ENCODE results near the gene ATCAY. TPM values are rescaled to one million over a fixed set of nuclear protein-coding genes. Genes with fewer than 3 reads are reported as not detected.
"Not testable (repeated sequence)": the region's sequence is repeated elsewhere in the genome, so short reads cannot be mapped to it uniquely, and the experiment has no call there.

Gene ATCAY
- total and polyA plus RNA-seq, 7 donors: 1.5 to 3.8 (median 2.1) TPM; not detected in 2

- Histone ChIP-seq H3K27ac (no peak overlapping the region), H3K4me3 (no peak overlapping the region), H3K9me3 (no peaks in the 10 kb centered on the region), H3K27me3 (no peaks in the 10 kb centered on the region), H3K4me1 (no peaks in the 10 kb centered on the region), H3K36me3 (no peaks in the 10 kb centered on the region)
- no peak for DNase-seq
- no peak for TF ChIP-seq POLR2A (IDR thresholded peaks at IDR 0.05)
- TF ChIP-seq POLR2AphosphoS5 (IDR thresholded peaks at IDR 0.05): no peak
- TF ChIP-seq CTCF (IDR thresholded peaks at IDR 0.05): no peak
- no peak for TF ChIP-seq EP300 (IDR thresholded peaks at IDR 0.05)
- intact Hi-C loops (cut with DNase I): no loop called here
- 77 to 81% methylated on average over 11 of the region's 11 CpGs for WGBS, 2 donors
These were observed 63.7 kb downstream of the ATCAY start for GRCh38 chr19:3944018-3944721.

GRCh38 chr19:3945838-3946237 is 65.4 kb downstream of the ATCAY start:
- Histone ChIP-seq H3K4me1 (peaks cover 0 to 9% (median 8%) of the 10 kb centered on the region in 4 donors), H3K36me3 (no peaks in the 10 kb centered on the region), H3K9me3 (no peaks in the 10 kb centered on the region), H3K27ac (no peak overlapping the region), H3K27me3 (no peaks in the 10 kb centered on the region), H3K4me3 (no peak overlapping the region)
- intact Hi-C loops (cut with DNase I): no loop called here
- no peak for TF ChIP-seq POLR2A (IDR thresholded peaks at IDR 0.05)
- DNase-seq: no peak
- 35 to 63% methylated on average over 2 of the region's 2 CpGs for WGBS, 2 donors

GRCh38 chr19:3947316-3947933 is 66.9 kb downstream of the ATCAY start:
- 73 to 87% methylated on average over 15 of the region's 15 CpGs for WGBS, 2 donors
- H3K27me3 ChIP-seq; DNase-seq; H3K36me3 ChIP-seq; H3K9me3 ChIP-seq; H3K27ac ChIP-seq; intact Hi-C loops (cut with DNase I); H3K4me3 ChIP-seq: not testable (repeated sequence)
- H3K4me1 ChIP-seq: peaks cover 0 to 24% (median 24%) of the 10 kb centered on the region in 4 donors

GRCh38 chr19:3949294-3949693 is 68.8 kb downstream of the ATCAY start:
- DNase-seq: no peak
- TF ChIP-seq EP300 (IDR thresholded peaks at IDR 0.05) (no peak), POLR2AphosphoS5 (IDR thresholded peaks at IDR 0.05) (no peak), POLR2A (IDR thresholded peaks at IDR 0.05) (no peak), CTCF (IDR thresholded peaks at IDR 0.05) (no peak)
- Histone ChIP-seq H3K27ac (peak overlapping the region; percentile 83 to 89 (median 86)), H3K4me3 (no peak overlapping the region), H3K36me3 (no peaks in the 10 kb centered on the region), H3K4me1 (peaks cover 0 to 43% (median 42%) of the 10 kb centered on the region in 4 donors), H3K9me3 (no peaks in the 10 kb centered on the region), H3K27me3 (no peaks in the 10 kb centered on the region)
- WGBS, 2 donors: 82 to 84% methylated on average over 11 of the region's 11 CpGs
- intact Hi-C loops (cut with DNase I): no loop called here

- Histone ChIP-seq H3K27me3 (no peaks in the 10 kb centered on the region), H3K9me3 (no peaks in the 10 kb centered on the region), H3K4me1 (peaks cover 0 to 49% (median 45%) of the 10 kb centered on the region in 4 donors), H3K4me3 (peak overlapping the region in 3 of 4 donors; percentile 22 to 43 (median 38)), H3K27ac (peak overlapping the region; percentile 83 to 89 (median 86)), H3K36me3 (peaks cover 0 to 5% (median 0%) of the 10 kb centered on the region in 4 donors)
- DNase-seq: peak; percentile 66
- 48 to 57% methylated on average over 20 of the region's 20 CpGs for WGBS, 2 donors
- intact Hi-C loops (cut with DNase I): no loop called here
- no peak for TF ChIP-seq POLR2A (IDR thresholded peaks at IDR 0.05)
- no peak for TF ChIP-seq CTCF (IDR thresholded peaks at IDR 0.05)
These were observed 69.7 kb downstream of the ATCAY start for GRCh38 chr19:3949997-3950859.
